AG20443 (cell line): ENCODE data around the gene MORN2.
A peak's percentile ranks its signal among the peaks of the same experiment; 100 is the strongest.

Source experiments
- DNase-seq: peaks from one replicate; pipeline ENCODE4 v3.0.0; 2012; ENCODE audit warnings: low spot score, mixed read lengths

MORN2 gene

GRCh38 chr2:38892819-38893218 is 17.0 kb downstream of the MORN2 start:
- no peak for DNase-seq

GRCh38 chr2:38898256-38898655 is 22.5 kb downstream of the MORN2 start:
- DNase-seq, result no peak

DNA sequence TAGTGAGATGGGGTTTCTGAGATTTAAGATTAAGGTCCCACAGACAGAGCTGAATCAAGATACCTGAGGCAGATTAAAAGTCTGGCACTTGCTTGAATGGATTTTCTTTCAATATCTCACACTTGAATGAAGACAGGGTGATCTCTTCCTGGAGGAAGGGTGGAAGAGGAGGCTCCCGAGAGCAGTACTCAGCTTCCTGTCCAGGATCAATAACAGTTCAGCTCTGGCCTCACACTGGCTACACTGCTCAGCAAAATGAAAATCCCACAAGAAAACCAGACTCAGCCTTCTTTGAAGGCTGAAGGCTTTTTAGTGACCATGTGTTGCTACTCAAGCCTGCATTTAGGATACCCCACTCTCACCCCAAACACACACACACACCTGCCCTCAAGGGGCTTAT is 24.9 kb downstream of the MORN2 start:
- no peak for DNase-seq

DNA sequence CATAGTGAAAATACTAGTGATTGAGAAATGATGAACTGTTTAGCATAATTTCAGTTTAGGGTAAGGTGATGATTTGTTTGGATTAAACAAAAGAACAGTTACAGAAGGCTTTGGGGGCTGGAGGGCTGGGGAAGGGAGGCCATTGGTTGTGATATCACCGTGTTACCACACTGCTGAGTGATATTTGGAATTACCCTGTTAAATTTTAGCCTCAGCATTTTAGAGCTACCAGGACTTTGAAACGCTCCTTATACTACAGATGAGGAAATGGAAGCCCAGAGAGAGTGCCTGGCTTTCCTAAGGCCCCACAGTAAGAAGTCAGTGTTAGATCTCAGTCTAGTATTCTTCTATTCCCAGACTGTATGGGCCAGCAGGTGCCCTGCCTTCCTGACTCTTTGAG is 29.5 kb downstream of the MORN2 start:
- no peak for DNase-seq

GRCh38 chr2:38907242-38907641 is 31.5 kb downstream of the MORN2 start:
- DNase-seq, result no peak

DNA sequence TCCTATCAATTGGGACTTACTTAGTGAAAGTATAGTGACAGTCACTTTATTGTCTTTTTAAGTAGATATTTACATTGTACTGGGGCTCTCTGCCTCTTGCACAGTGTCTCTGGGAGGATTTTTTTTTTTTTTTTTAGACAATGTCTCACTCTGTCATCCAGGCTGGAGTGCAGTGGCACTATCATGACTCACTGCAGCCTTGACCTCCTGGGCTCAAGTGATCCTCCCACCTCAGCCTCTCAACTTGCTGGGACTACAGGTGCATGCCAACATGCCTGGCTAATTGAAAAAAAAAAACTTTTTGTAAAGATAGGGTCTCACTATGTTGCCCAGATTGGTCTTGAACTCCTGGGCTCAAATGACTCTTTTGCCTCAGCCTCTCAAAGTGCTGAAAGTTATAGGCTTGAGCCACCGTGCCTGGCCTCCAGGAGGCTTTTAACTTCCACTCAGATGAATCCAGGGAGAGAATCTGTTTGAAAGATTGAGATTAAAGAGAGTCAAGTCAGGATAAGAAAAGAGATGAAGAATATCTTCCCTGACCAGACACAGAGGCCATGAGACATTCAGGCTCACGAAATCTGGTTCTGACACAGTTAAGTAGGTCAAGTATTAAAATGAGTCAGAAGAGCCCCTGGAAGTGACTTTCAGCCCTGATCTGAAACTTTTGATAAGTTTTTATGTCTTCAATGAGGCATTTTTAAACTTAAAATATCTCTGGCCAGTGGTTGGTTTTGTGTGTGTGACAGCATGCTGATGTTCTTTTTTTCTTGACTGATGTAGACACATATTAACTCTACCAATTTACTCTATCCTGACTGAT is 32.2 kb downstream of the MORN2 start:
- DNase-seq, result peak; percentile 25

- DNase-seq, result no peak
Measured at GRCh38 chr2:38909872-38910271, 34.1 kb downstream of the MORN2 start.

- DNase-seq, result no peak
Measured at GRCh38 chr2:38911191-38911590, 35.4 kb downstream of the MORN2 start.

- DNase-seq, result no peak
Measured at GRCh38 chr2:38912619-38913018, 36.8 kb downstream of the MORN2 start.

DNA sequence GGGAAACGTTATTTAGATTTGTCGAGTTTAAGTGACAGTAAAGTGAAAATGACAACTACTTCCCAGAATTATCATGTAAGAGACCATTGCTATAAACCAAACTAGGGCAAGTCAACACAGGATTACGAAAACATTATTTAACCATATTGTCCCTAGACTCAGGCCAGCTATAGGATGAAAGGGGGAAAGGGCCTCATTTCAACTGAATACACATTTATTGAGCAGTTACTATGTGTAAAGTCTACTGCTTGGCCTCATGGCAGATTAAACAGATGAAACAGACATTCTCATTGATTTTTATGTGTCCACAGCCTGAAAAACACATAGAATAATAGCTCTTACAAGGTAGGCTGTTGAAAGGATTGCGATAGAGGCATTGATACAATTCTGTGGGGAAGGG is 46.6 kb downstream of the MORN2 start:
- no peak for DNase-seq

DNA sequence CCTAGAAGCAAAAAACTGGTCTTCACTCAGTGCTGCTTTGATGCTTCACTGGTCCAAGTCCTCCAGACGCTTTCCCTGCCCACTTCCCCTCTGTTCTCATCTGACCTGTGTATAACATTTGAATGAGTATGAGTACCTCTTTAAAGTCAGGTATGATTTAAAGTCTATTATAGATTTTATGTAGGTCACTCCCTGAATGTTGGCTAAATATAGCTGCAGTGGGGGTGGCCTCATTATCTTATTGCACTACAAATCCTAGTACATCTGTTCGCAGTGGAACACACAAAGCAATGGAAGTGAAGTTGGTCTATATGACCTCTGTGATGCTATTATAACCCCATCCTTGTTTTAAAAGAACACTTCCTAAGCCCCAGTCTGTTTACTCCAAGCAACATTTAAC is 47.1 kb downstream of the MORN2 start:
- no peak for DNase-seq

GRCh38 chr2:38925982-38926381 is 50.2 kb downstream of the MORN2 start:
- no peak for DNase-seq

DNA sequence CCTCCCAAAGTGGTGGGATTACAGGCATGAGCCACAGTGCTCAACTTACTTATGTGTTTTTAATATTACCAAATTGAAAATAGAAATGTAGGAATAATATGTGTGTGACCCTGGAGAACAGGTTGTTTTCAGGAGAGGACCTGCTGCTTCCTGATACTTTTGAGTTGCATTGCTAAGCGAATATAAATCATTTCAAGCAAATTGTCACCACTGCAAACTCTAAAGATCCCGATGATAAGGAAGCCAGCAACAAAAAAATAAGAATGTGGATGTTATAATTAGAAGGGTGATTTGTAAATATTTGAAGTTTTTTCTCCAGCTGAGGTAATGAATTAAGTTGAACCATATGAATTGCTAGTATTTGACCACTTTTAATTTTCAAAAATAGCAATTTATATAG is 54.8 kb downstream of the MORN2 start:
- DNase-seq, result no peak
